Measurements from ENCODE around the gene PLCB2.

- TF ChIP-seq, protein P1, sequence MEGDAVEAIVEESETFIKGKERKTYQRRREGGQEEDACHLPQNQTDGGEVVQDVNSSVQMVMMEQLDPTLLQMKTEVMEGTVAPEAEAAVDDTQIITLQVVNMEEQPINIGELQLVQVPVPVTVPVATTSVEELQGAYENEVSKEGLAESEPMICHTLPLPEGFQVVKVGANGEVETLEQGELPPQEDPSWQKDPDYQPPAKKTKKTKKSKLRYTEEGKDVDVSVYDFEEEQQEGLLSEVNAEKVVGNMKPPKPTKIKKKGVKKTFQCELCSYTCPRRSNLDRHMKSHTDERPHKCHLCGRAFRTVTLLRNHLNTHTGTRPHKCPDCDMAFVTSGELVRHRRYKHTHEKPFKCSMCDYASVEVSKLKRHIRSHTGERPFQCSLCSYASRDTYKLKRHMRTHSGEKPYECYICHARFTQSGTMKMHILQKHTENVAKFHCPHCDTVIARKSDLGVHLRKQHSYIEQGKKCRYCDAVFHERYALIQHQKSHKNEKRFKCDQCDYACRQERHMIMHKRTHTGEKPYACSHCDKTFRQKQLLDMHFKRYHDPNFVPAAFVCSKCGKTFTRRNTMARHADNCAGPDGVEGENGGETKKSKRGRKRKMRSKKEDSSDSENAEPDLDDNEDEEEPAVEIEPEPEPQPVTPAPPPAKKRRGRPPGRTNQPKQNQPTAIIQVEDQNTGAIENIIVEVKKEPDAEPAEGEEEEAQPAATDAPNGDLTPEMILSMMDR (conservative IDR thresholded peaks at IDR 0.05; ENCODE audit: low read depth in 2 of 2): no peak
- TF ChIP-seq EZH2phosphoT487 (IDR thresholded peaks at IDR 0.05; ENCODE audit: unreplicated experiment) (no peak), POLR2AphosphoS5 (IDR thresholded peaks at IDR 0.05; ENCODE audit: low read depth) (no peak), CREB1 (CRISPR knock-in tag; IDR thresholded peaks at IDR 0.05; ENCODE audit: low read depth) (no peak), EZH2 (IDR thresholded peaks at IDR 0.05; ENCODE audit: low read depth, unreplicated experiment) (no peak), JUNB (IDR thresholded peaks at IDR 0.05; ENCODE audit: unreplicated experiment) (no peak)
- TF ChIP-seq, protein P2, sequence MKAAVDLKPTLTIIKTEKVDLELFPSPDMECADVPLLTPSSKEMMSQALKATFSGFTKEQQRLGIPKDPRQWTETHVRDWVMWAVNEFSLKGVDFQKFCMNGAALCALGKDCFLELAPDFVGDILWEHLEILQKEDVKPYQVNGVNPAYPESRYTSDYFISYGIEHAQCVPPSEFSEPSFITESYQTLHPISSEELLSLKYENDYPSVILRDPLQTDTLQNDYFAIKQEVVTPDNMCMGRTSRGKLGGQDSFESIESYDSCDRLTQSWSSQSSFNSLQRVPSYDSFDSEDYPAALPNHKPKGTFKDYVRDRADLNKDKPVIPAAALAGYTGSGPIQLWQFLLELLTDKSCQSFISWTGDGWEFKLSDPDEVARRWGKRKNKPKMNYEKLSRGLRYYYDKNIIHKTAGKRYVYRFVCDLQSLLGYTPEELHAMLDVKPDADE (IDR thresholded peaks at IDR 0.05): no peak
- TF ChIP-seq, protein P3, sequence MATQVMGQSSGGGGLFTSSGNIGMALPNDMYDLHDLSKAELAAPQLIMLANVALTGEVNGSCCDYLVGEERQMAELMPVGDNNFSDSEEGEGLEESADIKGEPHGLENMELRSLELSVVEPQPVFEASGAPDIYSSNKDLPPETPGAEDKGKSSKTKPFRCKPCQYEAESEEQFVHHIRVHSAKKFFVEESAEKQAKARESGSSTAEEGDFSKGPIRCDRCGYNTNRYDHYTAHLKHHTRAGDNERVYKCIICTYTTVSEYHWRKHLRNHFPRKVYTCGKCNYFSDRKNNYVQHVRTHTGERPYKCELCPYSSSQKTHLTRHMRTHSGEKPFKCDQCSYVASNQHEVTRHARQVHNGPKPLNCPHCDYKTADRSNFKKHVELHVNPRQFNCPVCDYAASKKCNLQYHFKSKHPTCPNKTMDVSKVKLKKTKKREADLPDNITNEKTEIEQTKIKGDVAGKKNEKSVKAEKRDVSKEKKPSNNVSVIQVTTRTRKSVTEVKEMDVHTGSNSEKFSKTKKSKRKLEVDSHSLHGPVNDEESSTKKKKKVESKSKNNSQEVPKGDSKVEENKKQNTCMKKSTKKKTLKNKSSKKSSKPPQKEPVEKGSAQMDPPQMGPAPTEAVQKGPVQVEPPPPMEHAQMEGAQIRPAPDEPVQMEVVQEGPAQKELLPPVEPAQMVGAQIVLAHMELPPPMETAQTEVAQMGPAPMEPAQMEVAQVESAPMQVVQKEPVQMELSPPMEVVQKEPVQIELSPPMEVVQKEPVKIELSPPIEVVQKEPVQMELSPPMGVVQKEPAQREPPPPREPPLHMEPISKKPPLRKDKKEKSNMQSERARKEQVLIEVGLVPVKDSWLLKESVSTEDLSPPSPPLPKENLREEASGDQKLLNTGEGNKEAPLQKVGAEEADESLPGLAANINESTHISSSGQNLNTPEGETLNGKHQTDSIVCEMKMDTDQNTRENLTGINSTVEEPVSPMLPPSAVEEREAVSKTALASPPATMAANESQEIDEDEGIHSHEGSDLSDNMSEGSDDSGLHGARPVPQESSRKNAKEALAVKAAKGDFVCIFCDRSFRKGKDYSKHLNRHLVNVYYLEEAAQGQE (IDR thresholded peaks at IDR 0.05; ENCODE audit: unreplicated experiment): no peak
Measured at GRCh38 chr15:40349163-40349562, 41.4 kb upstream of the PLCB2 start.

Measured in GM23338 (cell line).